GM18861 (cell line): ENCODE data around the gene HRH4.
A peak's percentile ranks its signal among the peaks of the same experiment; 100 is the strongest.

Source experiments
- ATAC-seq: cut with Tn5 transposase; IDR thresholded peaks from one replicate; pipeline ENCODE4 v1.9.1; 2021; ENCODE audit not compliant: unreplicated experiment

Gene HRH4

GRCh38 chr18:24502667-24503523, 42.5 kb downstream of the HRH4 start:
- no peak for ATAC-seq

- ATAC-seq = no peak
Measured at GRCh38 chr18:24504401-24504800, 44.0 kb downstream of the HRH4 start.

- ATAC-seq = no peak
Measured at GRCh38 chr18:24506175-24506574, 45.7 kb downstream of the HRH4 start.

- ATAC-seq = no peak
Measured at GRCh38 chr18:24509435-24509834, 49.0 kb downstream of the HRH4 start.

- peak; percentile 88 for ATAC-seq
Measured at GRCh38 chr18:24514439-24514838, 54.0 kb downstream of the HRH4 start.

GRCh38 chr18:24515721-24516120, 55.3 kb downstream of the HRH4 start:
- no peak for ATAC-seq

- ATAC-seq = no peak
Measured at GRCh38 chr18:24516261-24516660, 55.8 kb downstream of the HRH4 start.

- no peak for ATAC-seq
Measured at GRCh38 chr18:24517554-24517953, 57.1 kb downstream of the HRH4 start.

- no peak for ATAC-seq
Measured at GRCh38 chr18:24518596-24518995, 58.2 kb downstream of the HRH4 start.
